ENCODE data around the gene AKR1B1.

GRCh38 chr7:134443396-134444070, 15.4 kb downstream of the AKR1B1 start:
- TF ChIP-seq CTCF (IDR thresholded peaks at IDR 0.05) (no peak), ATF3 (CRISPR knock-in tag; conservative IDR thresholded peaks at IDR 0.05) (no peak), ZSCAN18 (CRISPR knock-in tag; IDR thresholded peaks at IDR 0.05) (no peak), NFE2L1 (CRISPR knock-in tag; IDR thresholded peaks at IDR 0.05) (no peak), TP53 (CRISPR knock-in tag; IDR thresholded peaks at IDR 0.05) (no peak), NFYB (CRISPR knock-in tag; conservative IDR thresholded peaks at IDR 0.05; ENCODE audit: low read depth) (no peak), ZNF232 (CRISPR knock-in tag; IDR thresholded peaks at IDR 0.05) (no peak)
